WTC11 (cell line): ENCODE measurements around the gene TYSND1.

Experiments used
- SMAD3 ChIP-seq: sonication (generic); formaldehyde crosslinking; IDR thresholded peaks from 2 replicates; pipeline ENCODE4 v1.8.0; 2022; ENCODE audit warnings: missing genetic modification reagents, mild to moderate bottlenecking, borderline replicate concordance
- TF ChIP-seq, protein P1 (sequence below): sonication (generic); formaldehyde crosslinking; IDR thresholded peaks from 2 replicates; pipeline ENCODE4 v1.8.0; 2022; ENCODE audit warnings: mild to moderate bottlenecking, missing genetic modification reagents
- TF ChIP-seq, protein P2 (sequence below): fragments of 200-600 bp; IDR thresholded peaks from 2 replicates; pipeline ENCODE4 v1.8.0; 2022; ENCODE audit warnings: antibody characterized with exemption
- TF ChIP-seq, protein P3 (sequence below): sonication (generic); formaldehyde crosslinking; IDR thresholded peaks from 2 replicates; pipeline ENCODE4 v1.8.0; 2022; ENCODE audit warnings: mild to moderate bottlenecking, missing genetic modification reagents

DNA sequence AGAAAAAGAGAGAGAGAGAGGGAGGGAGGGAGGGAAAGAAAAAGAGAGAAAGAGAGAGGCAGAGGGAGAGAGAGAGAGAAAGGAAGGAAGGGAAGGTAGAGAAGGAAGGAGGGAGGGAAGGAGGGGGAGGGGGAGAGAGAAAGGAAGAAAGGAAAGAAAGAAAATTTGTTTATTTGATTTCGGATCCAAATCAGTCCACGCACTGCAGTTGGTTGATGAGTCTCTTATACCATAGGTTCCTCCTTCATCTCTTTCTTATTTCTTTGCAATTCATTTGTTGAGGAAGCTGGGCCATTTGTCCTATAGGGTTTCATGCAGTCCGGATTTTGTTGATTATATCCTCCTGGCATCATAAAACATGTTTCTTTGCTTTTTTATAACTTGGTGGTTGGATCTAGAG, 48.2 kb downstream of the TYSND1 start:
- TF ChIP-seq, protein P1, sequence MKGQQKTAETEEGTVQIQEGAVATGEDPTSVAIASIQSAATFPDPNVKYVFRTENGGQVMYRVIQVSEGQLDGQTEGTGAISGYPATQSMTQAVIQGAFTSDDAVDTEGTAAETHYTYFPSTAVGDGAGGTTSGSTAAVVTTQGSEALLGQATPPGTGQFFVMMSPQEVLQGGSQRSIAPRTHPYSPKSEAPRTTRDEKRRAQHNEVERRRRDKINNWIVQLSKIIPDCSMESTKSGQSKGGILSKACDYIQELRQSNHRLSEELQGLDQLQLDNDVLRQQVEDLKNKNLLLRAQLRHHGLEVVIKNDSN (CRISPR knock-in tag): no peak
- TF ChIP-seq, protein P2, sequence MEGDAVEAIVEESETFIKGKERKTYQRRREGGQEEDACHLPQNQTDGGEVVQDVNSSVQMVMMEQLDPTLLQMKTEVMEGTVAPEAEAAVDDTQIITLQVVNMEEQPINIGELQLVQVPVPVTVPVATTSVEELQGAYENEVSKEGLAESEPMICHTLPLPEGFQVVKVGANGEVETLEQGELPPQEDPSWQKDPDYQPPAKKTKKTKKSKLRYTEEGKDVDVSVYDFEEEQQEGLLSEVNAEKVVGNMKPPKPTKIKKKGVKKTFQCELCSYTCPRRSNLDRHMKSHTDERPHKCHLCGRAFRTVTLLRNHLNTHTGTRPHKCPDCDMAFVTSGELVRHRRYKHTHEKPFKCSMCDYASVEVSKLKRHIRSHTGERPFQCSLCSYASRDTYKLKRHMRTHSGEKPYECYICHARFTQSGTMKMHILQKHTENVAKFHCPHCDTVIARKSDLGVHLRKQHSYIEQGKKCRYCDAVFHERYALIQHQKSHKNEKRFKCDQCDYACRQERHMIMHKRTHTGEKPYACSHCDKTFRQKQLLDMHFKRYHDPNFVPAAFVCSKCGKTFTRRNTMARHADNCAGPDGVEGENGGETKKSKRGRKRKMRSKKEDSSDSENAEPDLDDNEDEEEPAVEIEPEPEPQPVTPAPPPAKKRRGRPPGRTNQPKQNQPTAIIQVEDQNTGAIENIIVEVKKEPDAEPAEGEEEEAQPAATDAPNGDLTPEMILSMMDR: no peak
- no peak for TF ChIP-seq SMAD3 (CRISPR knock-in tag)
- TF ChIP-seq, protein P3, sequence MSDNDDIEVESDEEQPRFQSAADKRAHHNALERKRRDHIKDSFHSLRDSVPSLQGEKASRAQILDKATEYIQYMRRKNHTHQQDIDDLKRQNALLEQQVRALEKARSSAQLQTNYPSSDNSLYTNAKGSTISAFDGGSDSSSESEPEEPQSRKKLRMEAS (CRISPR knock-in tag): no peak
